ENCODE measurements around the gene PRTFDC1.

Gene PRTFDC1

GRCh38 chr10:24952707-24953645 is 570 bp upstream of the PRTFDC1 start:
- TF ChIP-seq GATA3 (IDR thresholded peaks at IDR 0.05; ENCODE audit: low read depth, low read length) (no peak), GATA2 (IDR thresholded peaks at IDR 0.05; ENCODE audit: low read depth, low read length) (no peak)

DNA sequence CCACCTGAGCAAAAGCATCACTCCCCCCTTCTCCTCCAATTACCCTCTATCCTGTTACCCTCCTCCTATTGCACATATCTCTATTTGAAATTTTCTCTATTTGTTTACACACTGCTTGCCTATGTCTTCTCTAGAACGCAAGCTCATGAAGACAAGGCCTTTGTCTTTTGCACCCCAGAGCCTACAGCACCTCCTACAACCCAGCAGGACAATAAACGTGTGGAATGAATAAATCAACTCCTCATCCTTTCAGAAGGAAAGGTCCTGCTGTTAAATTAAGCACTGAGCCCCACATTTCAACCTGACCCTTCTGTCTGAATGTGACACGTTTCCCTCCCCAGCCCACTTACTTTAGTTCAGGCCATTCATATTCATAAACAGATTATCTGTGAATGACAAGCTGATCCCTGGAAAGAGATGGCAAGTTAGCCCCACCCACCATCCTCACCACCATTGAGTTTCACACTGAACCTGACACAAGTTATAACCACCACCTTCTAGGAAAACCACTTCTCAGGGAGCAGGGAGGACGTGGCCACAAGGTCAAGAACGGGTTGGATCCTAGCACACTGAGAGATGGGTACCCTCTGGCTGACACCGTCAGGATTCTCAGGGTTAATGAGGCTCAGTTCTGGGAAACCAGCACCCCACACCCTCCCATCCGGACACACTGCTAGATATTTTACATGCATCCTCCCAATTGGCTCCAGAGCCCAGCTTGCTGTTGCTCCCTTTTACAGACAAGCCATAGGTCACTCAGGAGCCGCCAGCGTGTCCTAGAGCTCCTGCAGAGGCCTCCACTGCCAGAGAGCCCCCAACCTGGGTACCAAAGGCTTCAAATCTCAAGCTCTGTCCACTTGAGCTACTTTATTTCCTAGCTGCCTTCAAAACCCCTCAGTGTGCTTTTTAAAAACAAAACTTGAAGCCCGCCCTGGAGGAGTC is 934 bp downstream of the PRTFDC1 start:
- TF ChIP-seq GATA3 (IDR thresholded peaks at IDR 0.05; ENCODE audit: low read depth, low read length): no peak
- no peak for TF ChIP-seq GATA2 (IDR thresholded peaks at IDR 0.05; ENCODE audit: low read depth, low read length)

DNA sequence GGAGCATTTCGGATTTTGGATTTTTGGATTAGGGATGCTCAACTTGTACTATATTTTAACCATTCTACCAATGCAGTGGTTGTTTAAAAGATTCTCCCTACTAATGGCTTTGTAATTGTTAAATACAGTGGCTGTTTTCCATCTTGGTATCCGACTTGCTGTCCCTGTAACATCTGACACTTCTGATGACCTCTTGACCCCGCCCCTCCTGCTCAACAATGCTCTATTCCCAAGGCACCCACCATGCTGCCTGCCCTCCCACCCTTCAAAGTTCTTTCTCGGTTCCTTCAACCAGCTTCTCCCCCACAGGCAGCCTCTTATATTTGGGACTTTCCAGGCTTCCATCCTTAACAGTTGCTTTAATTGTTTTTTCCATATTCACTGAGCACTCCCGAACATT is 2.0 kb downstream of the PRTFDC1 start:
- TF ChIP-seq GATA3 (IDR thresholded peaks at IDR 0.05; ENCODE audit: low read depth, low read length) (no peak), GATA2 (IDR thresholded peaks at IDR 0.05; ENCODE audit: low read depth, low read length) (no peak)

DNA sequence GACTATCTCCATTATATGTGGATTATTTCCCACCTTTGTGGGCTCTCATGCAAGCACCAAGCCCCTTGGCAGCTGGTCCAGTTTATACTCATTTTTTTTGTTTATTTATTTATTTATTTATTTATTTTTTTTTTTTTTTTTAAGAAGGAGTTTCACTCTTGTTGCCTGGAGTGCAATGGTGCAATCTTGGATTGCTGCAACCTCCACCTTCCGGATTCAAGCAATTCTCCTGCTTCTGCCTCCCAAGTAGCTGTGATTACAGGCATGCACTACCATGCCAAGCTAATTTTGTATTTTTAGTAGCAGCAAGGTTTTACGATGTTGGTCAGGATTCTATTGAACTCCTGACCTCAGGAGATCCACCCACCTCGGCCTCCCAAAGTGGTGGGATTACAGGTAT is 2.8 kb downstream of the PRTFDC1 start:
- TF ChIP-seq GATA3 (IDR thresholded peaks at IDR 0.05; ENCODE audit: low read depth, low read length) (no peak), GATA2 (IDR thresholded peaks at IDR 0.05; ENCODE audit: low read depth, low read length) (no peak)

DNA sequence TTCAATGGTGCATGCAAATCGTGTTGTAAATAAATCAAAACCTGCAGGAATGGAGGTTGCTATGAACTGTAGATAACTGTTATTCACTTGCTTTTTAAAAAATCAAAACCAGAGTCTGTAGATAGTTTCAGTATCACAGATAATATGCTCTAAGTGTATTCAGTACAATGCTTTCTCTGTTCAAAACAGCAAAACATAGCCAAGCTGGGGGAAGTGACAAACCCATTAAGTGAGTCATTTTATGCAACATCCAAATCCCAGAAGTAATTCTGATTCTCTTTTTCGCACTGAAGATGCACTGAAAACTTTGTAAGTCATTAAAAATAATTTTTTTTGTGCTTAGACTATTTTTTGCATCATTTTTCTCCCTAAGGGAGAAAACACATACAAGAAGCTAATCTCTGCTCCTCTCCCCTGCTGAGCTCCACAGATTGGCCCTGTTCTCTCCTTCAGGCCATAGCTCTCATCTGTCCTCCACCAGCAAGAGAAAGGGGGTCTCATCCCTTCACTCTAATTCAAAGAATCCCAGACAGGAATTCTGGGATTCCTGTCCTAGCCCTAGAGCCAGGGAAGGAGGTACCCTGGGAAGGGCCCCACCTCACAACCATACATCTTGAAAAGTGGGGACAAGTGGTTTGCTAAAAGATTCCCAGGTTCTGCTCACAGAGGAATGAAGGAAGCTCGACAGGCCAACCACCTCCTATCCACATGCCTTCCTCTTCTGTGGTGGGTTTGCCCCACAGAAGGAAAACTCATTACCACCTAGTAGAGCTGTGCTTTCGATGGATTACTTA is 4.9 kb downstream of the PRTFDC1 start:
- TF ChIP-seq GATA2 (IDR thresholded peaks at IDR 0.05; ENCODE audit: low read depth, low read length) (no peak), GATA3 (IDR thresholded peaks at IDR 0.05; ENCODE audit: low read depth, low read length) (no peak)

GRCh38 chr10:24944512-24945255 is 7.7 kb downstream of the PRTFDC1 start:
- no peak for TF ChIP-seq GATA3 (IDR thresholded peaks at IDR 0.05; ENCODE audit: low read depth, low read length)
- no peak for TF ChIP-seq GATA2 (IDR thresholded peaks at IDR 0.05; ENCODE audit: low read depth, low read length)

- no peak for TF ChIP-seq GATA2 (IDR thresholded peaks at IDR 0.05; ENCODE audit: low read depth, low read length)
- TF ChIP-seq GATA3 (IDR thresholded peaks at IDR 0.05; ENCODE audit: low read depth, low read length): no peak
Measured at GRCh38 chr10:24938525-24938924, 13.9 kb downstream of the PRTFDC1 start.

- no peak for TF ChIP-seq GATA3 (IDR thresholded peaks at IDR 0.05; ENCODE audit: low read depth, low read length)
Measured at GRCh38 chr10:24938076-24938475, 14.3 kb downstream of the PRTFDC1 start.

DNA sequence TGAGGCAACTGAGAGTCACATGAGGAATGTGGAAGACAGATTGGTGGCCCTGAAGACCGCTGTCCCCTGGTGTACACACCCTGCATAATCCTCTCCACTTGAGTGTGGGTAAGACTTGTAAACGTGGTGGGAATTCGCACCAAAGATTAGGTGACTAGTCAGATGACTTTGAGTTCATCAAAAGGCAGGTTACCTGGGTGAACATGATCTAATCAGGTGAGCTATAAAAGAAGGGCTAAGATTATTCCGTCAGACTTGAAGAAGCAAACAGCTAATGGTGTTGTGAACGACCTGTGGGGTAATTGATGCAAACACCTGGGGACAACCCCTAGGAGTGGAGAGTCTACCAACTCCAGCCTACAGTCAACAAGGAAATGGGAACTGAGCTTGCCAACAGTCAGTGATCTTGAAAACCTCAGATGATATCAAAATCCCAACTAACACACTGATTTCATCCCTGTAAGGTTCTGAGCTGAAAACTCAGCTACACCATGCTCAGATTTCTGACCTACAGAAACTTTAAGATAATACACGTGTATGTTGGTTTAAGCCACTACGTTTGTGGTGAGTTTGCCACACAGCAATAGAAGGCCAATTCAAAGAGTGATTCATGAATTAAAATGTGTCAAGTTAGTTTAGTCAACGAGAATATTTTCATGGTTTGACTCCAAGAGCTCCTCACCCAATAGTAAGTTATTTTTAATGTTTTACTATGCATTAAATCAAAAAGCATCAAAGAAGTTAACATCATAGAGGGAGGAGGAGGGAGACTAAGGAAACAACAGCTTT is 16.7 kb downstream of the PRTFDC1 start:
- no peak for TF ChIP-seq GATA2 (IDR thresholded peaks at IDR 0.05; ENCODE audit: low read depth, low read length)
- TF ChIP-seq GATA3 (IDR thresholded peaks at IDR 0.05; ENCODE audit: low read depth, low read length): no peak

DNA sequence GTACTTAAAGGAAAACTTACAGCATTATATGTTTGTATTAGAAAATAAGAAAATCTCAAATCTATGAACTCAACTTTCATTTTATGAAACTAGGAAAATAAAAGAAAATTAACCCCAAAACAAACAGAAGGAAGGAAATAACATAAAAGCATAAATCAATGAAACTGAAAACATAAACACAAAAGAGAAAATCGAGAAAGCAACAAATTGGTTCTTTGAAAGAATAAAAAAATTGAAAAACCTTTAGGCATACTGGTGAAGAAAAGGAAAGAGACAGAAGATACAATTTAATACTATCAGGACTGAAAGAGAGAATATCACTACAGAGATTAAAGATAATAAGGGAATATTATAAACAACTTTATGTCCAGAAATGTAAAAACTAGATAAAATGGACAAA is 21.2 kb downstream of the PRTFDC1 start:
- TF ChIP-seq GATA2 (IDR thresholded peaks at IDR 0.05; ENCODE audit: low read depth, low read length) (no peak), GATA3 (IDR thresholded peaks at IDR 0.05; ENCODE audit: low read depth, low read length) (no peak)

GRCh38 chr10:24930427-24930826 is 22.0 kb downstream of the PRTFDC1 start:
- TF ChIP-seq GATA3 (IDR thresholded peaks at IDR 0.05; ENCODE audit: low read depth, low read length): no peak
- TF ChIP-seq GATA2 (IDR thresholded peaks at IDR 0.05; ENCODE audit: low read depth, low read length): no peak

- TF ChIP-seq GATA3 (IDR thresholded peaks at IDR 0.05; ENCODE audit: low read depth, low read length) (no peak), GATA2 (IDR thresholded peaks at IDR 0.05; ENCODE audit: low read depth, low read length) (no peak)
Measured at GRCh38 chr10:24929904-24930303, 22.5 kb downstream of the PRTFDC1 start.

Measured in SH-SY5Y (cell line).